Activated CD4-positive, CD25-positive, alpha-beta regulatory T cell (primary cell): ENCODE data around the gene SBK1.
"Not testable (repeated sequence)": the region's sequence is repeated elsewhere in the genome, so short reads cannot be mapped to it uniquely, and the experiment has no call there.

Experiments
- DNase-seq, 4 experiments: peaks; one replicate each; lab custom pipeline; 2025; lab: John Stamatoyannopoulos, UW

SBK1 gene

GRCh38 chr16:28291651-28292626, at the start of gene SBK1:
SBK1 (plus strand) TSS chr16:28292525; CDS start chr16:28317392, 24,867 bp downstream.
- peak; percentile 50 to 80 (median 66) for DNase-seq

GRCh38 chr16:28249483-28249882, 42.8 kb upstream of the SBK1 start:
- not testable (repeated sequence) for DNase-seq

- no peak for DNase-seq
Measured at GRCh38 chr16:28250999-28251398, 41.3 kb upstream of the SBK1 start.

GRCh38 chr16:28254158-28254557, 38.2 kb upstream of the SBK1 start:
- DNase-seq: no peak

GRCh38 chr16:28255838-28256237, 36.5 kb upstream of the SBK1 start:
- DNase-seq: no peak

- no peak for DNase-seq
Measured at GRCh38 chr16:28257256-28257655, 35.1 kb upstream of the SBK1 start.

- DNase-seq: no peak
Measured at GRCh38 chr16:28258567-28258966, 33.8 kb upstream of the SBK1 start.

- DNase-seq: no peak
Measured at GRCh38 chr16:28259091-28259780, 33.1 kb upstream of the SBK1 start.

- DNase-seq: no peak
Measured at GRCh38 chr16:28259781-28260150, 32.6 kb upstream of the SBK1 start.

GRCh38 chr16:28260193-28260592, 32.1 kb upstream of the SBK1 start:
- no peak for DNase-seq

GRCh38 chr16:28261942-28262341, 30.4 kb upstream of the SBK1 start:
- no peak for DNase-seq

GRCh38 chr16:28263305-28263704, 29.0 kb upstream of the SBK1 start:
- DNase-seq: no peak

- no peak for DNase-seq
Measured at GRCh38 chr16:28264656-28265055, 27.7 kb upstream of the SBK1 start.

GRCh38 chr16:28265822-28266221, 26.5 kb upstream of the SBK1 start:
- no peak for DNase-seq

GRCh38 chr16:28267356-28267755, 25.0 kb upstream of the SBK1 start:
- no peak for DNase-seq

GRCh38 chr16:28273511-28273910, 18.8 kb upstream of the SBK1 start:
- DNase-seq: no peak

- no peak for DNase-seq
Measured at GRCh38 chr16:28274676-28275075, 17.6 kb upstream of the SBK1 start.

GRCh38 chr16:28276301-28276700, 16.0 kb upstream of the SBK1 start:
- DNase-seq: no peak

- peak; percentile 63 to 79 (median 70) for DNase-seq
Measured at GRCh38 chr16:28277537-28278388, 14.6 kb upstream of the SBK1 start.

GRCh38 chr16:28279006-28279405, 13.3 kb upstream of the SBK1 start:
- DNase-seq: no peak

GRCh38 chr16:28280881-28281836, 11.2 kb upstream of the SBK1 start:
- no peak for DNase-seq
